IMR-90 (cell line): ENCODE results near the gene ITCH. TPM values are rescaled to one million over a fixed set of nuclear protein-coding genes. Genes with fewer than 3 reads are reported as not detected.

ENCODE experiments used
- ATAC-seq: fragments of 200-7000 bp; cut with Tn5 transposase; 2 replicates; pipeline ENCODE4 v1.9.1; 2020; ENCODE audit warnings: low read depth, mild to moderate bottlenecking, moderate library complexity
- BruUV-seq: library from RNA; stranded (reverse); fragments of 400-500 nt; replicated peaks from 2 replicates; lab custom pipeline; 2021; lab: Mats Ljungman, UMichigan
- CTCF ChIA-PET: fragments of 300-600 bp; formaldehyde crosslinking; extraction: SDS; loops from one replicate; lab custom pipeline; 2021; ENCODE audit warnings: antibody characterized with exemption; lab: Yijun Ruan, JAX
- POLR2A ChIA-PET: fragments of 300-600 bp; sonication (Branson Sonifier 250); formaldehyde crosslinking; loops from one replicate; lab custom pipeline; 2022; ENCODE audit warnings: antibody characterized with exemption; ENCODE audit not compliant: unreplicated experiment; lab: Charles Lee
- DNase-seq: peaks from one replicate; pipeline ENCODE4 v3.0.0; 2013
- H2AFZ ChIP-seq: replicated peaks from 2 replicates; pipeline ENCODE3; 2013; ENCODE audit warnings: low read length, mild to moderate bottlenecking; ENCODE audit not compliant: poor library complexity
- H2AK5ac ChIP-seq: 2 replicates; pipeline ENCODE4 v1.6.1; 2013; ENCODE audit warnings: low read depth, low read length, inconsistent platforms
- H2AK9ac ChIP-seq: replicated peaks from 2 replicates; pipeline ENCODE3; 2013; ENCODE audit warnings: mild to moderate bottlenecking, low read depth, low read length, moderate library complexity; ENCODE audit not compliant: poor library complexity
- H2BK120ac ChIP-seq: 2 replicates; pipeline ENCODE4 v1.6.1; 2013; ENCODE audit warnings: low read depth, low read length, inconsistent platforms
- H2BK15ac ChIP-seq: 3 replicates; pipeline ENCODE4 v1.6.1; 2013; ENCODE audit warnings: low read depth, low read length, inconsistent platforms
- H2BK20ac ChIP-seq: 2 replicates; pipeline ENCODE4 v1.6.1; 2013; ENCODE audit warnings: low read depth, mild to moderate bottlenecking, inconsistent platforms, low read length, moderate library complexity
- H2BK5ac ChIP-seq: 2 replicates; pipeline ENCODE4 v1.6.1; 2013; ENCODE audit warnings: mild to moderate bottlenecking, low read depth, low read length, inconsistent platforms; ENCODE audit not compliant: poor library complexity, severe bottlenecking
- H3K14ac ChIP-seq: replicated peaks from 2 replicates; pipeline ENCODE4 v1.6.1; 2013; ENCODE audit warnings: low read depth, low read length, inconsistent platforms
- H3K18ac ChIP-seq: 2 replicates; pipeline ENCODE4 v1.6.1; 2013; ENCODE audit warnings: low read depth, low read length, control low read depth
- H3K23ac ChIP-seq: 2 replicates; pipeline ENCODE4 v1.6.1; 2013; ENCODE audit warnings: low read depth, low read length, inconsistent platforms
- H3K27ac ChIP-seq: 2 replicates; pipeline ENCODE4 v1.5.1; 2013; ENCODE audit warnings: mild to moderate bottlenecking, control low read depth, low read length; ENCODE audit not compliant: insufficient read depth
- H3K27me3 ChIP-seq: 2 replicates; pipeline ENCODE4 v1.6.1; 2013; ENCODE audit warnings: low read length; ENCODE audit not compliant: control insufficient read depth, insufficient read depth
- H3K36me3 ChIP-seq: 2 replicates; pipeline ENCODE4 v1.6.1; 2013; ENCODE audit warnings: low read length, mixed read lengths; ENCODE audit not compliant: control insufficient read depth, insufficient read depth
- H3K4ac ChIP-seq: 2 replicates; pipeline ENCODE4 v1.6.1; 2013; ENCODE audit warnings: low read depth, low read length, inconsistent platforms
- H3K4me1 ChIP-seq: 2 replicates; pipeline ENCODE4 v1.6.1; 2013; ENCODE audit warnings: low read length, mixed read lengths; ENCODE audit not compliant: control insufficient read depth, insufficient read depth
- H3K4me2 ChIP-seq: 2 replicates; pipeline ENCODE4 v1.6.1; 2013; ENCODE audit warnings: low read depth, mild to moderate bottlenecking, control low read depth, low read length, moderate library complexity
- H3K4me3 ChIP-seq: 2 replicates; pipeline ENCODE4 v1.5.1; 2013; ENCODE audit warnings: low read depth, mild to moderate bottlenecking, control low read depth, low read length, moderate library complexity; ENCODE audit not compliant: insufficient read depth
- H3K56ac ChIP-seq: 2 replicates; pipeline ENCODE4 v1.6.1; 2013; ENCODE audit warnings: low read length, inconsistent platforms; ENCODE audit not compliant: insufficient read depth; ENCODE audit errors: extremely low read depth
- H3K79me1 ChIP-seq, 2 experiments: 2 replicates each; pipeline ENCODE4 v1.6.1; 2013; ENCODE audit warnings: low read length in 2 of 2, inconsistent platforms in 1 of 2, low read depth in 1 of 2
- H3K9ac ChIP-seq: 2 replicates; pipeline ENCODE4 v1.6.1; 2013; ENCODE audit warnings: low read depth, low read length, control low read depth
- H3K9me1 ChIP-seq: 2 replicates; pipeline ENCODE4 v1.6.1; 2013; ENCODE audit warnings: low read length, inconsistent platforms; ENCODE audit not compliant: insufficient read depth
- H3K9me3 ChIP-seq: 2 replicates; pipeline ENCODE4 v1.6.1; 2013; ENCODE audit warnings: low read length; ENCODE audit not compliant: control insufficient read depth, insufficient read depth
- H4K20me1 ChIP-seq: 2 replicates; pipeline ENCODE4 v1.6.1; 2013; ENCODE audit warnings: low read length, inconsistent platforms; ENCODE audit not compliant: insufficient read depth
- H4K5ac ChIP-seq: 2 replicates; pipeline ENCODE4 v1.6.1; 2013; ENCODE audit warnings: mild to moderate bottlenecking, low read depth, low read length, control low read depth
- H4K8ac ChIP-seq, 2 experiments: 2 replicates each; pipeline ENCODE4 v1.6.1; 2013; ENCODE audit warnings: low read depth in 2 of 2, low read length in 2 of 2, control low read depth in 1 of 2, inconsistent platforms in 1 of 2
- H4K91ac ChIP-seq: 2 replicates; pipeline ENCODE4 v1.6.1; 2013; ENCODE audit warnings: low read depth, low read length, inconsistent platforms; ENCODE audit not compliant: insufficient read depth
- BHLHE40 ChIP-seq: fragments of 150-350 bp; IDR thresholded peaks from 2 replicates; pipeline ENCODE4 v1.6.1; 2016; ENCODE audit warnings: mild to moderate bottlenecking, low read depth, low read length
- CEBPB ChIP-seq: IDR thresholded peaks from 2 replicates; pipeline ENCODE4 v1.6.1; 2012; ENCODE audit warnings: low read depth, low read length, improper control_type of control experiment
- CHD1 ChIP-seq: IDR thresholded peaks from 2 replicates; pipeline ENCODE4 v1.6.1; 2012; ENCODE audit warnings: low read depth, low read length, improper control_type of control experiment
- ELK1 ChIP-seq: fragments of 150-350 bp; IDR thresholded peaks from 2 replicates; pipeline ENCODE4 v1.6.1; 2016; ENCODE audit warnings: low read depth, mild to moderate bottlenecking, low read length, moderate library complexity, borderline replicate concordance
- FOS ChIP-seq: fragments of 150-350 bp; IDR thresholded peaks from 2 replicates; pipeline ENCODE4 v1.6.1; 2016; ENCODE audit warnings: low read depth, low read length
- MAFK ChIP-seq: IDR thresholded peaks from 2 replicates; pipeline ENCODE4 v1.6.1; 2012; ENCODE audit warnings: low read depth, low read length, improper control_type of control experiment
- MAZ ChIP-seq: IDR thresholded peaks from 2 replicates; pipeline ENCODE4 v1.6.1; 2012; ENCODE audit warnings: low read depth, mild to moderate bottlenecking, low read length, improper control_type of control experiment, moderate library complexity, borderline replicate concordance
- MXI1 ChIP-seq: IDR thresholded peaks from 2 replicates; pipeline ENCODE4 v1.6.1; 2012; ENCODE audit warnings: low read depth, mild to moderate bottlenecking, low read length, moderate library complexity, borderline replicate concordance
- NFE2L2 ChIP-seq: fragments of 150-350 bp; IDR thresholded peaks from 2 replicates; pipeline ENCODE4 v1.6.1; 2016; ENCODE audit warnings: low read depth, mild to moderate bottlenecking, low read length
- POLR2A ChIP-seq: IDR thresholded peaks from 2 replicates; pipeline ENCODE4 v1.6.1; 2012; ENCODE audit warnings: mild to moderate bottlenecking, low read depth, low read length
- RAD21 ChIP-seq: IDR thresholded peaks from 2 replicates; pipeline ENCODE4 v1.6.1; 2012; ENCODE audit warnings: low read length, improper control_type of control experiment
- RCOR1 ChIP-seq: IDR thresholded peaks from 2 replicates; pipeline ENCODE4 v1.6.1; 2012; ENCODE audit warnings: mild to moderate bottlenecking, low read length, improper control_type of control experiment; ENCODE audit not compliant: insufficient replicate concordance
- RFX5 ChIP-seq: IDR thresholded peaks from 2 replicates; pipeline ENCODE4 v1.8.0; 2012; ENCODE audit warnings: low read depth, mild to moderate bottlenecking, low read length, moderate library complexity
- SMC3 ChIP-seq: fragments of 150-350 bp; IDR thresholded peaks from 2 replicates; pipeline ENCODE4 v1.6.1; 2016; ENCODE audit warnings: low read depth, mild to moderate bottlenecking, antibody characterized with exemption, low read length, moderate library complexity
- USF2 ChIP-seq: fragments of 150-350 bp; IDR thresholded peaks from 2 replicates; pipeline ENCODE4 v1.6.1; 2017; ENCODE audit warnings: mild to moderate bottlenecking, antibody characterized with exemption, low read length, low read depth
- WGBS, 2 experiments: methylation state at CpG; one replicate each; pipeline versions ENCODE4 v1.1.5 to v1.1.7; 2013; ENCODE audit warnings: missing lambda C conversion rate in 2 of 2; ENCODE audit not compliant: insufficient read length in 1 of 2; ENCODE audit errors: extremely low coverage in 2 of 2; 5-methylcytosine and 5-hydroxymethylcytosine counted together
- dilution Hi-C: fragments of 300-500 bp; cut with HindIII; formaldehyde crosslinking; loops from one replicate; pipeline ENCODE4 v1.14.3; 2018; ENCODE audit warnings: low sequenced_read_pairs; ENCODE audit not compliant: unreplicated experiment
- in situ Hi-C: fragments of 300-500 bp; cut with MboI; formaldehyde crosslinking; loops from 3 replicates; pipeline ENCODE4 v1.14.3; 2019; ENCODE audit warnings: low sequenced_read_pairs, inconsistent platforms, mixed read lengths
- intact Hi-C: fragments of 100-400 bp; cut with micrococcal nuclease; formaldehyde crosslinking; loops from 2 replicates; pipeline ENCODE4 v1.10.0; 2022
- polyA plus RNA-seq, 3 experiments: library from polyadenylated mRNA; depleted of rRNA; stranded (reverse); fragments of >200 nt; gene quantifications; 2 replicates each; pipeline ENCODE4 v1.2.3, GENCODE V29; 2012; ENCODE audit warnings: low replicate concordance in 1 of 3
- total RNA-seq: library from RNA; depleted of rRNA; stranded (reverse); fragments of >200 nt; gene quantifications from 2 replicates; pipeline ENCODE4 v1.2.3, GENCODE V29; 2012
- TF ChIP-seq, protein P1 (sequence below): conservative IDR thresholded peaks from 2 replicates; pipeline ENCODE4 v1.5.1; 2012; ENCODE audit warnings: mild to moderate bottlenecking, low read depth, low read length, improper control_type of control experiment

Gene ITCH
- total and polyA plus RNA-seq, 2 of the 4 experiments (the other 2 are of a cell fraction): 12.7 to 94.6 TPM

DNA sequence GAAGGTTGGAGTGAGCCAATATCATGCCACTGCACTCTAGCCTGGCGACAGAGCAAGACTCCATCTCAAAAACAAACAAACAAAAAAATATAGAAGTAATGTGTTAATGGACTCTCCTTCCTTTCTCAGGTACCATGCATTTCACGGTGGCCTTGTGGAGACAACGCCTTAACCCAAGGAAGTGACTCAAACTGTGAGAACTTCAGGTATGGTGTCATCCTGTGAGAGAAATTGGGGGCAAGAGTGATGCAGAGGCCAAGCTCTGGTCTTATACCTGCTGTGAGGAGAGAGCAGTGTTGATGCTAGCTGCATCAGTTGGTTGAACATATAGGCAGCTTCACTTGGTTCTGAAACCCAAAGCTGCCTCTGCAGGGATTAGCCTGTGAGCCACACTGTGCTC lies 6.2 kb downstream of the ITCH start:
- dilution Hi-C loops (no loop called here), intact Hi-C loops (no loop called here), in situ Hi-C loops (no loop called here)
- H2BK120ac ChIP-seq: no peak overlapping the region
- H3K4me3 ChIP-seq: no peak overlapping the region
- ATAC-seq: no peak
- peaks cover 16% of the 10 kb centered on the region for H3K9me1 ChIP-seq
- H3K4me2 ChIP-seq: no peak overlapping the region
- peaks cover 29% of the 10 kb centered on the region for H3K36me3 ChIP-seq
- CTCF ChIA-PET: no interaction called here
- H3K56ac ChIP-seq: no peak overlapping the region
- no peaks in the 10 kb centered on the region for H3K9me3 ChIP-seq
- no peak overlapping the region for H2AK9ac ChIP-seq
- no peak overlapping the region for H3K27ac ChIP-seq
- H3K9ac ChIP-seq: no peak overlapping the region
- H2AK5ac ChIP-seq: no peak overlapping the region
- H3K14ac ChIP-seq: no peak overlapping the region
- H4K91ac ChIP-seq: no peak overlapping the region
- peaks cover 74% of the 10 kb centered on the region for H4K20me1 ChIP-seq
- H4K5ac ChIP-seq: no peak overlapping the region
- WGBS, 2 experiments: no CpG with 5 or more reads among the region's 3 CpGs
- no peak overlapping the region for H2BK5ac ChIP-seq
- BruUV-seq: no TSS peak
- no peaks in the 10 kb centered on the region for H3K27me3 ChIP-seq
- no peak overlapping the region for H2AFZ ChIP-seq
- DNase-seq: no peak
- H3K4ac ChIP-seq: no peak overlapping the region
- H2BK20ac ChIP-seq: no peak overlapping the region
- H2BK15ac ChIP-seq: no peak overlapping the region
- TF ChIP-seq ELK1: no peak
- no peak for TF ChIP-seq RCOR1
- TF ChIP-seq RAD21: no peak
- no peak for TF ChIP-seq POLR2A
- no peak for TF ChIP-seq MAFK
- no peak for TF ChIP-seq RFX5
- no peak for TF ChIP-seq NFE2L2
- no peak for TF ChIP-seq SMC3
- TF ChIP-seq CEBPB: no peak
- TF ChIP-seq MAZ: no peak
- TF ChIP-seq BHLHE40: no peak
- TF ChIP-seq USF2: no peak
- no peak for TF ChIP-seq CHD1
- TF ChIP-seq, protein P1, sequence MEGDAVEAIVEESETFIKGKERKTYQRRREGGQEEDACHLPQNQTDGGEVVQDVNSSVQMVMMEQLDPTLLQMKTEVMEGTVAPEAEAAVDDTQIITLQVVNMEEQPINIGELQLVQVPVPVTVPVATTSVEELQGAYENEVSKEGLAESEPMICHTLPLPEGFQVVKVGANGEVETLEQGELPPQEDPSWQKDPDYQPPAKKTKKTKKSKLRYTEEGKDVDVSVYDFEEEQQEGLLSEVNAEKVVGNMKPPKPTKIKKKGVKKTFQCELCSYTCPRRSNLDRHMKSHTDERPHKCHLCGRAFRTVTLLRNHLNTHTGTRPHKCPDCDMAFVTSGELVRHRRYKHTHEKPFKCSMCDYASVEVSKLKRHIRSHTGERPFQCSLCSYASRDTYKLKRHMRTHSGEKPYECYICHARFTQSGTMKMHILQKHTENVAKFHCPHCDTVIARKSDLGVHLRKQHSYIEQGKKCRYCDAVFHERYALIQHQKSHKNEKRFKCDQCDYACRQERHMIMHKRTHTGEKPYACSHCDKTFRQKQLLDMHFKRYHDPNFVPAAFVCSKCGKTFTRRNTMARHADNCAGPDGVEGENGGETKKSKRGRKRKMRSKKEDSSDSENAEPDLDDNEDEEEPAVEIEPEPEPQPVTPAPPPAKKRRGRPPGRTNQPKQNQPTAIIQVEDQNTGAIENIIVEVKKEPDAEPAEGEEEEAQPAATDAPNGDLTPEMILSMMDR: no peak
- TF ChIP-seq MXI1: no peak
- TF ChIP-seq FOS: no peak
- H3K4me1 ChIP-seq: peaks cover 5% of the 10 kb centered on the region; the same call in 1 of the 2 replicates
- POLR2A ChIA-PET: no interaction called here
- H3K23ac ChIP-seq: no peak overlapping the region
- peaks cover 19 to 65% of the 10 kb centered on the region in 2 experiments for H3K79me1 ChIP-seq
- H4K8ac ChIP-seq: no peak overlapping the region
- no peak overlapping the region for H3K18ac ChIP-seq
